Mesodermal cell (in vitro differentiated cells): ENCODE results near the gene KYNU.
"Not testable (repeated sequence)": the region's sequence is repeated elsewhere in the genome, so short reads cannot be mapped to it uniquely, and the experiment has no call there.

ENCODE experiments used
- H3K27ac ChIP-seq: 2 replicates; pipeline ENCODE4 v1.7.0; 2013; ENCODE audit warnings: mild to moderate bottlenecking, low read depth, low read length, moderate library complexity; ENCODE audit not compliant: severe bottlenecking
- H3K36me3 ChIP-seq: 2 replicates; pipeline ENCODE4 v1.7.1; 2013; ENCODE audit warnings: mild to moderate bottlenecking, low read length, moderate library complexity; ENCODE audit not compliant: control insufficient read depth, insufficient read depth
- H3K4me1 ChIP-seq: one replicate; pipeline ENCODE4 v1.7.1; 2013; ENCODE audit warnings: mild to moderate bottlenecking, low read length; ENCODE audit not compliant: insufficient read depth, control insufficient read depth, poor library complexity, severe bottlenecking
- H3K4me3 ChIP-seq: 2 replicates; pipeline ENCODE4 v1.7.0; 2013; ENCODE audit warnings: low read length, control low read depth, mild to moderate bottlenecking; ENCODE audit not compliant: insufficient read depth, poor library complexity, severe bottlenecking; ENCODE audit errors: extremely low read depth
- H3K9me3 ChIP-seq: 2 replicates; pipeline ENCODE4 v1.7.1; 2013; ENCODE audit warnings: mild to moderate bottlenecking, low read length, moderate library complexity; ENCODE audit not compliant: control insufficient read depth
- WGBS, 2 experiments: methylation state at CpG; one replicate each; pipeline ENCODE4 v1.1.5; 2013; ENCODE audit warnings: missing lambda C conversion rate in 2 of 2; ENCODE audit not compliant: insufficient coverage in 2 of 2; 5-methylcytosine and 5-hydroxymethylcytosine counted together

Gene KYNU

DNA sequence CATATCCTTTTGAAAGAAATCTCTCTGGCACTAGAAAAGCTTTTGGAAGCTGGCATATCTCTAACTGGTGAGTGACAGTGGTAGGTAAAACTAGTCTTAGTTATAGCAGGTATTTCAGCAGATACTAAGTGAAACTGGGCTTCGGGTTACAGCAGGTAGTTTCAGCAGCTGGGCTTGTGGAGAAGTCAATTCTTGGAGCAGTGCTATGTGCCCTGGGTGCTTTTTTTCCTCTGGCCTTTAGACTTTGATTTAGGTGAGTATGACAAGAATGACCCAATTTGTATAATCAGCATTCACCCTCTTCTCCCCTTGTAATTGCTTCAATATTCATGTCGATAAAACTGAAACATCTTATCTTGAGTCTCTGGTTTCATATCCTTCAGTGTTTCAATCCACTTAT lies 123.1 kb downstream of the KYNU start:
- no peaks in the 10 kb centered on the region for H3K36me3 ChIP-seq
- H3K27ac ChIP-seq = no peak overlapping the region
- H3K4me3 ChIP-seq = no peak overlapping the region
- 100% methylated on average over 1 to 2 of the region's 2 CpGs for WGBS, 2 experiments
- no peaks in the 10 kb centered on the region for H3K9me3 ChIP-seq
- no peaks in the 10 kb centered on the region for H3K4me1 ChIP-seq

DNA sequence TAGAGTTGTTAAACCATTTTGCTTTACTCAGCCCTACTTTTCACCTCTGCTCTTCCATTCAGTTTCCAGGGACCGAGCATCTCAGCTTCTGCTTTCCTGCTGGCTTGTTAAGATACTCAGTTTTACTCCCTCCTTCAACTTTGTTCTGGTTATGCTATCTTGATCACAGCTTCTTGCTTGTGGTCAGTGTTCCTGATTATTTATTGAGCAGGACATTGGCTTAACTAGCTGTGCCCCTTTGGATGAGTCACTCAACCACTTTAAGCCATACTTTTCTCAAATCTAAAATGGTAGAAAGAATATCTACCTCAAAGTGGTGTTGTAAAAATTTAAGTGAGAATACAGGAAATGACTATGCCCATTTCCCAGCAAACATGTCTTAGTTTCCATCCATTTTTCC lies 124.0 kb downstream of the KYNU start:
- H3K9me3 ChIP-seq = no peaks in the 10 kb centered on the region
- no peak overlapping the region for H3K27ac ChIP-seq
- no peak overlapping the region for H3K4me3 ChIP-seq
- 80 to 100% methylated on average over 1 of the region's 1 CpG for WGBS, 2 experiments
- no peaks in the 10 kb centered on the region for H3K4me1 ChIP-seq
- no peaks in the 10 kb centered on the region for H3K36me3 ChIP-seq

DNA sequence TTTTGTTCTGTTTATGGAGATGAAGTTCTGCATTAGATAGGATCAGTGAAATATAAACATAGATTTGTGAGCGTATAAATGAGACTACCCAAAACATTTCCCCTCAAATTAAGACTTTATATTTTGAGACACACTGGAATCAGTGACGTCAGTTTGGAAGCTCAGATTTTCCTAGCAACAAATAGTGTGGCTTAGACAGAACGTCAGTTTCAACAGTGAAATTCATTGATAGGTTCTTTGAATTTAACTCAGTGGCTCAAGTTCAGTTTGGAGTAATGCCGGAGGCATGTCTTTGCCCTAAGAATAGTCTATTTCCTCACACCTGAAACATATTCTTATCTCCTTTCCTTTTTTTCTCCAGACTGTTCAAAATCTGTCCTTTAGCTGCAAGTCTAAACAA lies 138.2 kb downstream of the KYNU start:
- WGBS, 2 experiments = 87 to 90% methylated on average over 3 of the region's 4 CpGs
- no peak overlapping the region for H3K27ac ChIP-seq
- H3K4me1 ChIP-seq = no peaks in the 10 kb centered on the region
- H3K9me3 ChIP-seq = no peaks in the 10 kb centered on the region
- H3K36me3 ChIP-seq = no peaks in the 10 kb centered on the region
- H3K4me3 ChIP-seq = no peak overlapping the region

DNA sequence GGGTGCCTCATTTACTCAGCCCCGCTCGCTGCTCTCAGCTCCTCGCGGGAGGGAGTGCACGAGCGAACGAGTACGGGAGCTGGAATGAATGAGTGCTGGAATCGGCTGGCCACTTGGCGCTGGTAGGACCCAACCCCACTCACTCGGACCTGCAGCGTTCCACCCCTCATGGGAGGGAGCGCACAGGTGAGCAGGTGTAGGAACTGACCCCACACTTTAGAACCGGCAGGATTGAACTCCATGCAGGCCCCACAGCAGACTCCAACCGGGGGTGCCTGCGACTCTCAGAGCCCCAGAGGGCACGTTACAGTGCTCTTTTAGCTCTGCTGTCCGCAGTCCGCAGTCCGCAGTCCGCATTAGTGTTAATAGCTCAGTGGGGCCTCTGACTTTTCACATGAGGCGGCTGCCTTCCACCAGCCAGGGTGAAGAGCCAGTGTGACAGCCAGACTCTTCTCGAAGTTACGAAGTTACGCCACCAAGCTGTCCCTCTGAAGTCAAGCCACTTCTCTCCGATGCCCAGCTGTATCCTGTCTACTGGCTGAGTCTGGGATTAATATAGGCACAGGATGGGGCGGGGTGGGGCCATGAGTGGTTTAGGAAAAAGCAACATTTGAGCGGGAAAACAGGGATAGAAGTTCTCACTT lies 149.1 kb downstream of the KYNU start:
- H3K9me3 ChIP-seq = no peaks in the 10 kb centered on the region
- no peak overlapping the region for H3K4me3 ChIP-seq
- H3K27ac ChIP-seq = no peak overlapping the region
- WGBS, 2 experiments = 22 to 23% methylated on average over 22 to 24 of the region's 28 CpGs
- no peaks in the 10 kb centered on the region for H3K36me3 ChIP-seq
- no peaks in the 10 kb centered on the region for H3K4me1 ChIP-seq

DNA sequence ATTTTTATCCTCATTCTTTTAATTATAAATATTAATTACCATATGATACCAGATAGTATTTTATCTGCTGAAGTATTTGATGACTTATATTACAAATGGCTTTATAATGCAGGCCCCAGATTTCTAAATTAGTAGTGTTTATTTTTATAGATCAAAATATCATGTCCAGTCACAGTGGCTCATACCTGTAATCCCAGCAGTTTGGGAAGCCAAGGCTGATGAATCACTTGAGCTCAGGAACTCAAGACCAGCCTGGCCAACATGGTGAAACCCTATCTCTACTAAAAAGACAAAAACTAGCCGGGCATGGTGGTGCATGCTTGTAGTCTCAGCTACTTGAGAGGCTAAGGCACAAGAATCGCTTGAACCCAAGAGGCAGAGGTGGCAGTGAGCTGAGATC lies 151.7 kb downstream of the KYNU start:
- H3K4me1 ChIP-seq = no peaks in the 10 kb centered on the region
- H3K4me3 ChIP-seq = no peak overlapping the region
- no peaks in the 10 kb centered on the region for H3K9me3 ChIP-seq
- H3K36me3 ChIP-seq = no peaks in the 10 kb centered on the region
- WGBS, 2 experiments = no CpG with 5 or more reads among the region's 2 CpGs
- H3K27ac ChIP-seq = no peak overlapping the region

DNA sequence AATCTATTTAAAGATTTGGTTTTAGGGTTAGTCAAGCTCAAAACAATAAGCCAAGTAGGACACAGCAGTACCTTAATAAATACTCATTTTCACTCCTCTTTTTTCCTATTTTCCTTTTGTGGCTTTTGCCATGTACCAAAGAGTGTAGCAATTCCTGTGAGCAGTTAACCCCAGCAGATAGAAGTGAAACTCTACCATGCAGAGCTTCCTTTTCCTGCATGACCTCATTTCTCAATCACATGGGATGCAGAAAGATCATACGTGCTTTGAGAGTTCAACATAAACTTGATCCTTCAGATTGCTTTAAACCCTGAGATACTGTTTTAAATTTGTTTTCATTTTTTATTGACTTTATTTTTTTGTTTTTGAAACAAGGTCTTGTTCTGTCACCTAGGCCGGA lies 152.7 kb downstream of the KYNU start:
- Histone ChIP-seq H3K36me3 (no peaks in the 10 kb centered on the region), H3K9me3 (no peaks in the 10 kb centered on the region), H3K4me3 (no peak overlapping the region), H3K27ac (no peak overlapping the region), H3K4me1 (no peaks in the 10 kb centered on the region)
- WGBS, 2 experiments = 100% methylated on average over 1 to 2 of the region's 2 CpGs

DNA sequence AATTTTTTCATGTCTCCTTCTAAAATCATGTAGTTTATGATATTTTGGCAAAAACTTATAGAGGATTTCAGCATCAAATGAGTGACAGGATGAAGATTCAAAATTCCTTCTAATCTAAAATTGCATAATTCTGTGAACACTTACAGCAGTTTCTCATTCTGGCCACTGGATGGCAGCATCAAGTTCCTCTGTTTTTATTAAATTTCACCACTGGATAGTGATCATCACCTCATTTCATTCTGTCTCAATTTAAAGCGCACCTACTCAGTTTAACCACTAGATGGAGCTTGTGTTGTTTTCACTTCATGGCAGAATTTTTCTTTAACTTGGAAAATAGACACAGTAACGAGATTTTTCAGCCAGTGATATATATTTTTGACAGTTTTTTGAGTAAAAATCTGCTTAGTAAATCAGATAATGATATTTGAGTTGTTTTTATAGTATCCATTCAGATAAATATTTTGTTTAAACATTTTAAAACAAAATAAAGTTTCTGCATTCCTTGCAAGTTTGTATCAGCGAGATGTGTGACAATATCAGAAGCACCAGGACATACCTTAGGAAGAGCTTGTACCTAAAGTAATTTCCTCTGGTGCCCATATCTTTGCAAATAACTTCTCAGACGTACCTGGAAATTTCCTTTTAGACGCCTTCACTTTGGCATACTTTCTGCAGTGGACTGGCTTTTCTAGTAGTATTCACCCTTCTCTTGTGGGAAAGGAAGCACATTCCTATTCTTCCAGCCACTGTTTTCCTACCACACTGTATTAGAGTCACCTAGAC lies 157.0 kb downstream of the KYNU start:
- no peak overlapping the region for H3K4me3 ChIP-seq
- 45 to 60% methylated on average over 3 of the region's 5 CpGs for WGBS, 2 experiments

DNA sequence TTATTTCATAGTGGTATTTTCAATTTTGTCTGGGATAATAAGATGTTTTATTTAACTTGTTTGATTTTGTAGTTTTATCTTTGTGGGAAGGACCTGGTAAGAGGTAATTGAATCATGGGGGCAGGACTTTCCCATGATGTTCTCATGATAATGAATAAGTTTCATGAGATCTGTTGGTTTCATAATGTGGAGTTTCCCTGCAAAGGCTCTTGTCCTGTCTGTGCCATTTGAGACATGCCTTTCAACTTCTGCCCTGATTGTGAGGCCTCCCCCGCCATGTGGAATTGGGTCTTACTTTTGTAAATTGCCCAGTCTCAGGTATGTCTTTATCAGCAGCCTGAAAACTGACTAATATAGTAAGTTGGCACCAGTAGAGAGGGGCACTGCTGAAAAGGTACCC lies 174.0 kb downstream of the KYNU start:
- no peak overlapping the region for H3K4me3 ChIP-seq
- no CpG with 5 or more reads among the region's 1 CpG for WGBS, 2 experiments
- H3K4me1 ChIP-seq = no peaks in the 10 kb centered on the region
- H3K27ac ChIP-seq = no peak overlapping the region
- H3K9me3 ChIP-seq = no peaks in the 10 kb centered on the region
- no peaks in the 10 kb centered on the region for H3K36me3 ChIP-seq

More for the DNA sequence above, 157.0 kb downstream of the KYNU start:
- Histone ChIP-seq H3K36me3 (no peaks in the 10 kb centered on the region), H3K27ac (no peak overlapping the region), H3K4me1 (no peaks in the 10 kb centered on the region), H3K9me3 (no peaks in the 10 kb centered on the region)

DNA sequence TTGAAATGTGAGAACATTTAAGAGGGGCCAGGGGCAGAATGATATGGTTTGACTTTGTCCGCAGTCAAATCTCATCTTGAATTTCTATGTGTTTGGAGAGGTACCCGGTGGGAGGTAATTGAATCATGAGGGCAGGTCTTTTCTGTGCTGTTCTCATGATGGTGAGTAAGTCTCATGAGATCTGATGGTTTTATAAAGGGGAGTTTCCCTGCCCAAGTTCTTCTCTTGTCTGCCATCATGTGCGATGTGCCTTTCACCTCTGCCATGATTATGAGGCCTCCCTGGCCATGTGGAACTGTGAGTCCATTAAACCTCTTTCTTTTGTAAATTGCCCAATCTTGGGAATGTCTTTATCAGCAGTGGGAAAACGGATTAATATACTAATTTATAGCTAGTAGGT lies 176.0 kb downstream of the KYNU start:
- H3K36me3 ChIP-seq, H3K4me3 ChIP-seq, H3K27ac ChIP-seq, H3K4me1 ChIP-seq, H3K9me3 ChIP-seq: not testable (repeated sequence)
- WGBS, 2 experiments = 92 to 96% methylated on average over 2 to 3 of the region's 4 CpGs

DNA sequence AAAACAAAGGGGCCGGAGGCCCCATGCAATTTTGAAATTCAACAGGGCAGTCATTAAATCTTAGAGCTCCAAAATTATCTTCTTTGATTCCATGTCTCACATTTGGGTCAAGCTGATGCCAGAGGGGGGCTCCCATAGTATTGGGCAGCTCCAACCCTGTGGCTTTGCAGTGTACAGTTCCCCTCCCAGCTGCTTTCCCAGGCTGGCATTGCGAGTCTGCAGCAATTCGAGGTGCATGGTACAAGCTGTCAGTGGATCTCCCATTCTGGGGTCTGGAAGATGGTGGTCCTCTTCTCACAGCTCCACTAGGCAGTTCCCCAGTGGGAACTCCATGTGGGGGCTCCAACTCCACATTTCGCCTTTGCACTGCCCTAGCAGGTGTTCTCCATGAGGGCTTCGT lies 179.1 kb downstream of the KYNU start:
- H3K4me3 ChIP-seq = no peak overlapping the region
- H3K36me3 ChIP-seq = no peaks in the 10 kb centered on the region
- 88 to 97% methylated on average over 3 to 4 of the region's 5 CpGs for WGBS, 2 experiments
- no peaks in the 10 kb centered on the region for H3K4me1 ChIP-seq
- H3K27ac ChIP-seq = no peak overlapping the region
- H3K9me3 ChIP-seq = peaks cover 6% of the 10 kb centered on the region

DNA sequence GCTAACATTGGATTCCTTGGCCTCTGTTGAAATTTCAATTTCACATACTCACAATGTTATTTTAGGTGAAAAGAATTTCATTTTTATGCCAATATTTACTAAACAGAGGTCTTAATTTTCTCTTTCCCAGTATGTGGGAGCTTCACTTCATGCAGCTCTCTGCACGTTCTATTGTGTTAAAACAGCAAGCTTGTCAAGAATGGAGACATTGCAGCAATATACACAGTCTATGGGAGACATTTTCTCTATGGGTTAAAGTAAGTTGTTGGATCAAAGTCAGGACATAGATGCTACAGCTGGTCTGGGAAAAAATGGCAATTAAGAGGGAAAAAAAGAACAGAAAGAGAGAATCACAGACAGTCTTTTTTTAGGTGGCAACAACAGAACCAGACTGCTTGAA lies 181.4 kb downstream of the KYNU start:
- H3K27ac ChIP-seq = no peak overlapping the region
- no peaks in the 10 kb centered on the region for H3K4me1 ChIP-seq
- no peaks in the 10 kb centered on the region for H3K36me3 ChIP-seq
- H3K9me3 ChIP-seq = peaks cover 6% of the 10 kb centered on the region
- H3K4me3 ChIP-seq = no peak overlapping the region
- 100% methylated on average over 1 of the region's 1 CpG; no CpG with 5 or more reads in 1 of the 2 experiments for WGBS, 2 experiments
